Eye (tissue), 1 donor: Measurements from ENCODE around the gene BRINP3.
A peak's percentile ranks its signal among the peaks of the same experiment; 100 is the strongest.

Experiments
- DNase-seq: peaks from one replicate; pipeline ENCODE4 v3.0.0-alpha.2; 2015

BRINP3 gene

GRCh38 chr1:190320952-190321351 lies 156.7 kb downstream of the BRINP3 start:
- DNase-seq = peak; percentile 52

GRCh38 chr1:190312763-190313162 lies 164.9 kb downstream of the BRINP3 start:
- no peak for DNase-seq

DNA sequence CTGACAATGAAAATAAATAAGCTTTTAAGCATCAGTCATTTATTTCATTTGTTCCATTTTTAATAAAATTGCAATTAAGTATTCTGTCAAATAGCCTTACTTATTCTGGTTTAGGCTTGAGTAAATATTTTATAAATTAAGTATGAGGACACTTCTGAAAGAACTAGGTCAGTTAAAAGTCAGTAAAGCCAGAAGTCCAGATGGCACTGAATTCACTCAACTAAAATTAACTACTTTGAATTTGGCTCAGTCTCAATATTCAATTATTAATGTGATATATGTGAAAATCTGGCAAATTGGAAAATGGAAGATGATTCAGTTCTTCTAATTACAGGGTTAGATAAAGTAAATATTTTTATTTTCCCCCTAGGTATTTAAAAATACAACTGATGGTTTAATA lies 174.2 kb downstream of the BRINP3 start:
- DNase-seq = peak; percentile 35

DNA sequence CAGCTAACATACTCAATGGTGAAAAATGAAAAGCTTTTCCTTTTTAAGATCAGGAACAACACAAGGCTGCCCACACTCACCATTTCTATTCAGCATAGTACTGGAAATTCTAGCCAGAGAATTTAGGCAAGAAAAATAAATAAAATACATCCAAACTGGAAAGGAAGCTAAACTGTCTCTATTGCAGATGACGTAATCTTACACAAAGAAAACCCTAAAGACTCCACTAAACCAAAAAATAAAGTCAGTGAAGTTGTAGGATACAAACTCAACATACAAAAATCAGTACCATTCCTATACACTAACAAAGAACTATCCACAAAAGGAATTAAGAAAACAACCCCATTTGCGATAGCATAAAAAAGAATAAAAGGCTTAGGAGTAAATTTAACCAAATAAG lies 181.2 kb downstream of the BRINP3 start:
- no peak for DNase-seq

- no peak for DNase-seq
Measured at GRCh38 chr1:190289897-190290296, 187.8 kb downstream of the BRINP3 start.

DNA sequence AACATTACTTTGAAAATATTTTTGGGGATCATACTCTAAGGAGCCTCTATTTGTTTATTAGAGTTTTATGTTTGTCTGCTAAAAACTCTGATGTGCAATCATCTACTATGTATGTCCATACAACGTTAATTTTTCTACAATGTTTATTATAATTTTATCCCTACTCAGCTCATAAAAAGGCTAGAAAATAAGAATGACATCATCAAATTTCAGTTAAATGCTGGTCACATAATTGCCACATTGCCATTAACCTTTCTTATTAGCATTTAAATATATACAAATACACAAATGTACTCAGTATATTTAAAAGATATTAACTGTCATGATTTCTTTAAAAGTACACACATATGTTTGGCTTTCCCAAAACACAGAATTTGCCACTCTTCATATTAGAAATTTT lies 191.6 kb downstream of the BRINP3 start:
- DNase-seq = no peak

- no peak for DNase-seq
Measured at GRCh38 chr1:190277107-190277506, 200.6 kb downstream of the BRINP3 start.

GRCh38 chr1:190274721-190275120 lies 202.9 kb downstream of the BRINP3 start:
- no peak for DNase-seq

GRCh38 chr1:190273161-190273560 lies 204.5 kb downstream of the BRINP3 start:
- no peak for DNase-seq

- DNase-seq = no peak
Measured at GRCh38 chr1:190262538-190262937, 215.1 kb downstream of the BRINP3 start.

DNA sequence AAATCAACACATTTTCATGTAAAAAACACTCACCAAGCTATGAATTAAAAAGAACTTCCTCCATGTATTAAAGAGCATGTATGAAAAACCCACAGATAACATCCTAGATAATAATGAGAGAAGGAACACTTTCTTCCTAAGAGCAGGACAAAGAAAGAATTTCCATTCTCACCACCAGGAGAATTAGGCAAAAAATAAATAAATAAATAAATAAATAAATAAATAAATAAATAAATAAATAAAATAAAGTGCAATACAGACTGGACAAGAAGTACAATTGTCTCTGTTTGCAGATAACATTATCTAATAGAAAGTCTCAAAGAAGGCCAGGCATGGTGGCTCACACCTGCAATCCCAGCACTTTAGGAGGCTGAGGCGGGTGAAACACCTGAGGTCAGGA lies 218.2 kb downstream of the BRINP3 start:
- no peak for DNase-seq

DNA sequence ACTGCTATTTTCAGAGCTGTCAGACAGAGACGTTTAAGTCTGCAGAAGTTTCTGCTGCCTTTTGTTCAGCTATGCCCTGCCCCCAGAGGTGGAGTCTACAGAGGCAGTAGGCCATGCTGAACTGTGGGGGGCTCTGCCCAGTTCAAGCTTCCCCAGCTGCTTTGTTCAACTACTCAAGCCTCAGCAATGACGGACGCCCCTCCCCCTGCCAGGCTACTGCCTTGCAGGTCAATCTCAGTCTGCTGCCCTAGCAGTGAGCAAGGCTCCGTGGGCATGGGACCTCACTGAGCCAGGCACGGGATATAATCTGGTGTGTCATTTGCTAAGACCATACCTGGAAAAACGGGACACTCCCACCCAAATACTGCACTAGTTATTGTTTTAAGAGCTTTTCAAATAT lies 219.7 kb downstream of the BRINP3 start:
- DNase-seq = no peak

GRCh38 chr1:190252046-190252445 lies 225.6 kb downstream of the BRINP3 start:
- DNase-seq = no peak

DNA sequence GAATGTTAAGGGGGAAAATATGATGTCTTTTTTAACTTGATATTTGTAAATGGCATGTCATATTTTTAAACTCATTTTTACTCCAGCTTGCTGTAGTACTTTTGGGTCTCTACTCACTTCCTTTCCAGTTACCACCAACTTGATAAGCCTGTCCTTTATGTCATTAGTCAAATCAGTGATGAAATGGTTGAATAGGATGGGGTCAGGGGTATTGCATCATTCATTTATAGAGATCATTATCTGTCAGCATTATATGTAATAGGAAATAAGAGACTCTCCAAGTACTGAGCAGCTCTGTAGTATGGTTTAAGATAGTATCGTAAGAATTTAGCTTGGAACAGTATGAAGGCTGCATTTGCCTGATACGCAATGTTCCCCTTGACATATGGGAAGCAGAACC lies 227.3 kb downstream of the BRINP3 start:
- no peak for DNase-seq

DNA sequence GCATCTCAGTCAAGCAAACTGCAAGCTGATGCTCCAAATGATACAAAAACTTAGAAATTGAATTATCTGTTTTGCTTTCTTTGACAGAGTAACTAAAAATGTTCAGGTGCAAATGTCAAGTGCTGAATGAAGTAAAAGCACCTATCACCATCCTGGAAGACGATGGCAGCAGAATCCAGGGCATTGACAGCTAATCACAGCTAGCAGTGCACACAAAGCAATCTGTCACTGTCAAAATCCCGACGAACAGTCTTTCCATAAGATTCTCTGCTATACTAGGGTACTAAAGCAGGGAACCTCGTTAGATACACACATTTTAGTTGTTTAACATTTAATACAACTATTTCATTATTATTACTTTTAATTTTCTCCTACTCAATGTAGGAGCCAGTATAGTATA lies 233.3 kb downstream of the BRINP3 start:
- DNase-seq = no peak

DNA sequence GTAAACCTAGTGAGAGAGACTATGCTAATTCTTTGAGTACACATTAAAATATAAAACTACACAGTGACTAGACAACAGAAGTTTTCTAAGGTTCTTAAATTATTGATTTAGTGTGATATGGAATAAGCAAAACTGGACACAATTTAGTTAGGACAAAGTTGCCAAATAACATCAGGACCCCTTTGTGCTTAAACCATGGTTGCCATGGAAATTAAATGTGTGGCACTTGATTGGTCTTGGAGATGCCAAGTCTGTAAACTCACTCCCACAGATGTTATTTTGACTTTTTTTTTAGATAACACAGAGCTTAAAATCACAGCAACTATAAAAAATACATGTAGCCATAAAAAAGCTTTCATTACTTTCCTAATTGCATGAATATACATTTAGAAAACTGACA lies 234.6 kb downstream of the BRINP3 start:
- DNase-seq = no peak

- DNase-seq = no peak
Measured at GRCh38 chr1:190226006-190226405, 251.7 kb downstream of the BRINP3 start.

- DNase-seq = no peak
Measured at GRCh38 chr1:190212450-190212849, 265.2 kb downstream of the BRINP3 start.

GRCh38 chr1:190207733-190208132 lies 269.9 kb downstream of the BRINP3 start:
- no peak for DNase-seq

DNA sequence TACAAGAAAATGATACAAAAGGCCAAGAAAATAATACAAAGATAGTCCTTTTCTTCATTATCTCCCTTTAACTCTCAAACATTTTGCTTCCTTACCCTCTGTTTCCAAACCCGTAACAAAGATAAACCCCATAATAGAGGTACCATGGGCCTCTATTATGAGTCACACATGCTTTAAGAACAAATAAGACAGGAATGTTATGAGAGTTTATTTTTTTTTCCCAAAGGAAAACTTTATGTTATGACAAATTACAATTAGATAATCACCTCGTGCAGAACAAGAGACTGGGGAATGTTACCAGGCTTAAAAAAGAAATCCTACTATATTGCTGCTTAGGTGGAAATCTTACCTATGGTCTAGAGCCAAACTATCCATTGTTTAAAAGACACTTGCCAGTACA lies 272.0 kb downstream of the BRINP3 start:
- DNase-seq = no peak

GRCh38 chr1:190196020-190196419 lies 281.6 kb downstream of the BRINP3 start:
- no peak for DNase-seq

- no peak for DNase-seq
Measured at GRCh38 chr1:190193508-190194115, 284.1 kb downstream of the BRINP3 start.

GRCh38 chr1:190192627-190193026 lies 285.0 kb downstream of the BRINP3 start:
- no peak for DNase-seq

- DNase-seq = no peak
Measured at GRCh38 chr1:190183588-190183987, 294.1 kb downstream of the BRINP3 start.

GRCh38 chr1:190179817-190180216 lies 297.8 kb downstream of the BRINP3 start:
- no peak for DNase-seq

GRCh38 chr1:190178827-190179226 lies 298.8 kb downstream of the BRINP3 start:
- no peak for DNase-seq
